ENCODE results near the gene HOXB7.

HOXB7 gene

GRCh38 chr17:48564188-48565021 is 46.4 kb downstream of the HOXB7 start:
- DNase-seq = no peak

GRCh38 chr17:48563867-48564187 is 47.0 kb downstream of the HOXB7 start:
- DNase-seq = no peak

- DNase-seq = no peak
Measured at GRCh38 chr17:48563385-48563838, 47.4 kb downstream of the HOXB7 start.

GRCh38 chr17:48562934-48563333 is 47.9 kb downstream of the HOXB7 start:
- no peak for DNase-seq

- no peak for DNase-seq
Measured at GRCh38 chr17:48561884-48562810, 48.7 kb downstream of the HOXB7 start.

- DNase-seq = no peak
Measured at GRCh38 chr17:48559840-48560817, 50.7 kb downstream of the HOXB7 start.

- DNase-seq = no peak
Measured at GRCh38 chr17:48559122-48559839, 51.5 kb downstream of the HOXB7 start.

GRCh38 chr17:48558831-48559121 is 52.0 kb downstream of the HOXB7 start:
- no peak for DNase-seq

GRCh38 chr17:48558057-48558830 is 52.6 kb downstream of the HOXB7 start:
- DNase-seq = no peak

Data from NCI-H1930 (cell line).